OCI-LY3 (cell line): ENCODE measurements around the gene TSPAN11.

Experiments
- H2AFZ ChIP-seq: fragments of 200-600, 300-600 bp; shearing (Covaris generic); 2 replicates; pipeline ENCODE4 v1.6.0; 2014; ENCODE audit warnings: antibody characterized with exemption, low read depth, low read length
- H3K27ac ChIP-seq: fragments of 200-600, 300-600 bp; sonication (generic); 2 replicates; pipeline ENCODE4 v1.5.1; 2014; ENCODE audit warnings: mild to moderate bottlenecking, low read length, moderate library complexity, mixed read lengths
- H3K27me3 ChIP-seq: fragments of 200-600, 300-600 bp; sonication (generic); 2 replicates; pipeline ENCODE4 v1.6.1; 2014; ENCODE audit warnings: low read depth, low read length, mixed read lengths
- H3K36me3 ChIP-seq: fragments of 200-600, 300-600 bp; sonication (generic); replicated peaks from 2 replicates; pipeline ENCODE3; 2014; ENCODE audit warnings: low read depth, low read length, mixed read lengths
- H3K4me1 ChIP-seq: fragments of 300-600, 200-600 bp; sonication (generic); 2 replicates; pipeline ENCODE4 v1.6.1; 2014; ENCODE audit warnings: low read length, mixed read lengths
- H3K4me2 ChIP-seq: fragments of 200-600, 300-600 bp; sonication (generic); 2 replicates; pipeline ENCODE4 v1.6.1; 2014; ENCODE audit warnings: low read length, mixed read lengths
- H3K4me3 ChIP-seq: fragments of 300-600, 200-600 bp; sonication (generic); 2 replicates; pipeline ENCODE4 v1.5.1; 2014; ENCODE audit warnings: antibody characterized with exemption, mild to moderate bottlenecking, low read length, moderate library complexity
- H3K79me2 ChIP-seq: fragments of 300-600, 200-600 bp; shearing (Covaris generic); 2 replicates; pipeline ENCODE4 v1.6.1; 2014; ENCODE audit warnings: mild to moderate bottlenecking, low read length, mixed read lengths
- H3K9ac ChIP-seq: fragments of 300-600, 200-600 bp; shearing (Covaris generic); 2 replicates; pipeline ENCODE4 v1.6.0; 2014; ENCODE audit warnings: mild to moderate bottlenecking, low read length, moderate library complexity
- H3K9me3 ChIP-seq: fragments of 200-600, 300-600 bp; shearing (Covaris generic); 2 replicates; pipeline ENCODE4 v1.6.1; 2014; ENCODE audit warnings: low read length, mixed read lengths; ENCODE audit not compliant: insufficient read depth
- H4K20me1 ChIP-seq: fragments of 200-600, 300-600 bp; sonication (generic); 2 replicates; pipeline ENCODE4 v1.6.1; 2016; ENCODE audit warnings: low read length, mixed read lengths; ENCODE audit not compliant: insufficient read depth
- CTCF ChIP-seq: fragments of 200-600, 300-600 bp; sonication (generic); IDR thresholded peaks from 2 replicates; pipeline ENCODE4 v1.5.1; 2014; ENCODE audit warnings: antibody characterized with exemption, low read length, low read depth
- EZH2phosphoT487 ChIP-seq: fragments of 200-600 bp; shearing (Covaris generic); IDR thresholded peaks from 2 replicates; pipeline ENCODE4 v1.6.1; 2018; ENCODE audit warnings: antibody characterized with exemption, mixed run types, low read depth

Gene TSPAN11

DNA sequence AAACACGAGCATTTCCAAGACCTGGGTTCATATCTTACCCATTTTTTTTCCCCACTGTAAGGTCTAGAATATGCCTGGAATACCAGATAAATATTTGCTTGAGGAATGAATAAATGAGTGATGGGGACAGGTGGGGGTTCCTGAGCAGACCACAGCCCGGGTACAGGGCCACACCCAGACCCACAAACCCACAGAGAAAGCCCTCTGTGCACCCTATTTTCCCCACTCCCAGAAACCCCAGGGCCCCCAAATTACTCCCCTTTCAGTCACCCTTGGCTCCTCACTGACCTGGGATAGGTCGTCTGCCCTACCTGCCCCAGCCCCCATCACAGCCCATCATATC is 80.6 kb downstream of the TSPAN11 start:
- H3K4me1 ChIP-seq = no peaks in the 10 kb centered on the region
- no peaks in the 10 kb centered on the region for H3K9me3 ChIP-seq
- H3K4me3 ChIP-seq = no peak overlapping the region
- no peaks in the 10 kb centered on the region for H4K20me1 ChIP-seq
- H3K9ac ChIP-seq = no peak overlapping the region
- no peaks in the 10 kb centered on the region for H3K79me2 ChIP-seq
- TF ChIP-seq EZH2phosphoT487 (no peak), CTCF (no peak)
- no peak overlapping the region for H2AFZ ChIP-seq
- H3K36me3 ChIP-seq = no peaks in the 10 kb centered on the region
- H3K4me2 ChIP-seq = no peak overlapping the region
- no peak overlapping the region for H3K27ac ChIP-seq
- H3K27me3 ChIP-seq = no peaks in the 10 kb centered on the region

DNA sequence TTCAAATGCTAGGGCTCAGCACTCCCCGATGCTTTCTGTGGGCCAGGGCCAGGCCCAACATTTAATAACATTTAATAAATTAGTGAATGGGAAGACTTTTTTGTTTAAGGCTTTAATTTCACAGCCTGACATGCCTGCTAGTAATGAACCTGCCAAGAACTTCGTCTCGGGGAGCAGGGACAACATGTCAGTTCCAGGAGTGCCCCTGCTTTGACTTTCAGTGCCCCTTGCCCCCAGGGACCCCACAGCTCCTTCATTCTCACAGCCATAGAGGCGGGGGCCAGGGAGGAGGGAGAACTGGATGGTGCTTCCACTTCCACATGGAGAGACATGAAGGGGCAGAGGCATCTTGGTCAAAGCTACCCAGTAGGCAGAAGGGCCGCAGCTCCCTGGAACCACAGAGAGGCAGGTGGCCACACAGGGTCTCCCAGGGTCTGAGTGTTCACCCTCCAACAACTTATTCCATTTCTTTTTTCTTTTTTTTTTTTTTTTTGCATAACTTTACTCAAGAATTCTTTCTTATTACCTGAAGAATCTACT is 81.2 kb downstream of the TSPAN11 start:
- H3K27me3 ChIP-seq = peaks cover under 1% of the 10 kb centered on the region; the same call in 1 of the 2 replicates
- H3K27ac ChIP-seq = no peak overlapping the region
- H3K79me2 ChIP-seq = no peaks in the 10 kb centered on the region
- no peak overlapping the region for H3K4me3 ChIP-seq
- H3K4me1 ChIP-seq = no peaks in the 10 kb centered on the region
- no peak overlapping the region for H3K9ac ChIP-seq
- H4K20me1 ChIP-seq = no peaks in the 10 kb centered on the region
- H3K4me2 ChIP-seq = no peak overlapping the region
- no peak for TF ChIP-seq EZH2phosphoT487
- no peak for TF ChIP-seq CTCF
- H3K36me3 ChIP-seq = no peaks in the 10 kb centered on the region
- H3K9me3 ChIP-seq = no peaks in the 10 kb centered on the region
- no peak overlapping the region for H2AFZ ChIP-seq

GRCh38 chr12:31008241-31008761 is 81.8 kb downstream of the TSPAN11 start:
- Histone ChIP-seq H3K4me3 (no peak overlapping the region), H3K27ac (no peak overlapping the region), H3K4me1 (no peaks in the 10 kb centered on the region), H3K79me2 (no peaks in the 10 kb centered on the region), H4K20me1 (no peaks in the 10 kb centered on the region), H3K9me3 (no peaks in the 10 kb centered on the region), H3K36me3 (no peaks in the 10 kb centered on the region), H3K27me3 (peaks cover 3% of the 10 kb centered on the region; the same call in 1 of the 2 replicates), H3K4me2 (no peak overlapping the region), H3K9ac (no peak overlapping the region), H2AFZ (no peak overlapping the region)
- TF ChIP-seq CTCF (no peak), EZH2phosphoT487 (no peak)

GRCh38 chr12:31008961-31009840 is 82.7 kb downstream of the TSPAN11 start:
- H3K27ac ChIP-seq = no peak overlapping the region
- no peak overlapping the region for H3K4me3 ChIP-seq
- no peak overlapping the region for H2AFZ ChIP-seq
- no peaks in the 10 kb centered on the region for H4K20me1 ChIP-seq
- H3K4me2 ChIP-seq = no peak overlapping the region
- no peaks in the 10 kb centered on the region for H3K36me3 ChIP-seq
- no peaks in the 10 kb centered on the region for H3K4me1 ChIP-seq
- TF ChIP-seq CTCF = no peak
- no peak for TF ChIP-seq EZH2phosphoT487
- no peaks in the 10 kb centered on the region for H3K9me3 ChIP-seq
- peaks cover 3% of the 10 kb centered on the region; the same call in 1 of the 2 replicates for H3K27me3 ChIP-seq
- H3K79me2 ChIP-seq = no peaks in the 10 kb centered on the region
- no peak overlapping the region for H3K9ac ChIP-seq
